ENCODE results near the gene PTGES3. TPM values are rescaled to one million over a fixed set of nuclear protein-coding genes. Genes with fewer than 3 reads are reported as not detected.
"Not testable (repeated sequence)": the region's sequence is repeated elsewhere in the genome, so short reads cannot be mapped to it uniquely, and the experiment has no call there.

Gene PTGES3
- 100 to 1,000 TPM in 3 of 6 donors, 10 to 100 TPM in 3; 41.9 to 156 (median 105) TPM for total RNA-seq

GRCh38 chr12:56688129-56688845 is at the start of gene PTGES3:
Gene PTGES3, minus strand, starts transcription at chr12:56688284. Its CDS starts 285 bp downstream, at chr12:56687999.
- Histone ChIP-seq H3K27me3 (no peaks in the 10 kb centered on the region), H3K4me1 (peaks cover 23 to 44% (median 36%) of the 10 kb centered on the region in 4 donors), H3K36me3 (no peaks in the 10 kb centered on the region), H3K4me3 (peak within 1 kb of the TSS; percentile 78 to 89 (median 84)), H3K9me3 (no peaks in the 10 kb centered on the region), H3K27ac (peak within 1 kb of the TSS; percentile 98 to 100 (median 99))
- ATAC-seq (ENCODE audit: low FRiP score in 2 of 2) (peak; percentile 96 to 98), DNase-seq (peak; percentile 97 to 99)
- peak in 3 of 4 donors; percentile 86 to 94 (median 94) for TF ChIP-seq POLR2A (IDR thresholded peaks at IDR 0.05)
- TF ChIP-seq CTCF (IDR thresholded peaks at IDR 0.05) = peak in 2 of 6 experiments; percentile 5 to 19
- peak; percentile 93 to 98 for TF ChIP-seq POLR2AphosphoS5 (IDR thresholded peaks at IDR 0.05)
- TF ChIP-seq EP300 (IDR thresholded peaks at IDR 0.05) = peak in 2 of 4 donors; percentile 32 to 73
- WGBS, 2 donors = 0 to 1% methylated on average over 14 to 56 of the region's 64 CpGs

GRCh38 chr12:56728139-56728861 is 40.2 kb upstream of the PTGES3 start:
- Histone ChIP-seq H3K9me3 (no peaks in the 10 kb centered on the region), H3K36me3 (peaks cover 0 to 22% (median 6%) of the 10 kb centered on the region in 4 donors), H3K4me3 (no peak overlapping the region), H3K27ac (no peak overlapping the region), H3K27me3 (no peaks in the 10 kb centered on the region), H3K4me1 (peaks cover 10 to 19% (median 13%) of the 10 kb centered on the region in 4 donors)
- TF ChIP-seq EP300 (IDR thresholded peaks at IDR 0.05) = no peak
- no peak for TF ChIP-seq POLR2AphosphoS5 (IDR thresholded peaks at IDR 0.05)
- no peak for TF ChIP-seq POLR2A (IDR thresholded peaks at IDR 0.05)
- ATAC-seq (ENCODE audit: low FRiP score in 2 of 2) = no peak
- no peak for DNase-seq
- WGBS, 2 donors = 92 to 93% methylated on average over 11 of the region's 11 CpGs

GRCh38 chr12:56726196-56726675 is 38.2 kb upstream of the PTGES3 start:
- H3K36me3 ChIP-seq = peaks cover 0 to 18% (median 3%) of the 10 kb centered on the region in 4 donors
- 91% methylated on average over 15 of the region's 15 CpGs for WGBS, 2 donors
- H3K27ac ChIP-seq = peak overlapping the region; percentile 90 to 96 (median 94)
- H3K4me1 ChIP-seq = peaks cover 29 to 40% (median 34%) of the 10 kb centered on the region in 4 donors
- not testable (repeated sequence) for ATAC-seq (ENCODE audit: low FRiP score in 2 of 2); H3K9me3 ChIP-seq; H3K27me3 ChIP-seq; DNase-seq
- H3K4me3 ChIP-seq = peak overlapping the region in 2 of 4 donors; percentile 76 to 90

- Histone ChIP-seq H3K4me1 (peaks cover 34 to 45% (median 39%) of the 10 kb centered on the region in 4 donors), H3K36me3 (peaks cover 0 to 13% (median 0%) of the 10 kb centered on the region in 4 donors), H3K4me3 (peak overlapping the region; percentile 25 to 90 (median 75)), H3K27me3 (no peaks in the 10 kb centered on the region), H3K9me3 (no peaks in the 10 kb centered on the region), H3K27ac (peak overlapping the region; percentile 90 to 96 (median 94))
- ATAC-seq (ENCODE audit: low FRiP score in 2 of 2) (no peak), DNase-seq (no peak)
- 33 to 40% methylated on average over 7 of the region's 7 CpGs for WGBS, 2 donors
- TF ChIP-seq POLR2A (IDR thresholded peaks at IDR 0.05) (no peak), POLR2AphosphoS5 (IDR thresholded peaks at IDR 0.05) (no peak), CTCF (IDR thresholded peaks at IDR 0.05) (no peak), EP300 (IDR thresholded peaks at IDR 0.05) (no peak)
Observed at GRCh38 chr12:56725723-56726102, 37.6 kb upstream of the PTGES3 start.

- peak; percentile 97 to 98 for ATAC-seq (ENCODE audit: low FRiP score in 2 of 2)
- Histone ChIP-seq H3K27ac (peak within 1 kb of the TSS; percentile 90 to 96 (median 94)), H3K27me3 (no peaks in the 10 kb centered on the region), H3K36me3 (peaks cover 0 to 16% (median under 1%) of the 10 kb centered on the region in 4 donors), H3K9me3 (no peaks in the 10 kb centered on the region), H3K4me3 (peak within 1 kb of the TSS; percentile 74 to 90 (median 81)), H3K4me1 (peaks cover 40 to 51% (median 45%) of the 10 kb centered on the region in 4 donors)
- peak; percentile 88 to 100 for DNase-seq
- 0 to 1% methylated on average over 35 to 46 of the region's 46 CpGs for WGBS, 2 donors
- TF ChIP-seq POLR2A (IDR thresholded peaks at IDR 0.05) (peak; percentile 77 to 96 (median 94)), POLR2AphosphoS5 (IDR thresholded peaks at IDR 0.05) (peak; percentile 99), EP300 (IDR thresholded peaks at IDR 0.05) (peak in 1 of 4 donors; percentile 79), CTCF (IDR thresholded peaks at IDR 0.05) (peak in 2 of 6 experiments; percentile 15 to 22)
Observed at GRCh38 chr12:56724972-56725722, 37.1 kb upstream of the PTGES3 start, which contains the start of gene NACA. Gene NACA, minus strand, starts transcription at chr12:56725299. Its CDS starts 778 bp downstream, at chr12:56724521.

All from upper lobe of left lung (tissue), 6 donors.